AG10803 (cell line): ENCODE results near the gene SLC22A2.

ENCODE experiments used
- DNase-seq: peaks from one replicate; pipeline ENCODE4 v3.0.0; 2010; ENCODE audit warnings: low read depth
- H3K4me3 ChIP-seq: 2 replicates; pipeline ENCODE4 v1.5.1; 2011; ENCODE audit warnings: mild to moderate bottlenecking, low read length, control low read depth
- CTCF ChIP-seq: conservative IDR thresholded peaks from 2 replicates; pipeline ENCODE4 v1.5.1; 2011; ENCODE audit warnings: mild to moderate bottlenecking, low read length, control low read depth, inconsistent platforms

Gene SLC22A2

GRCh38 chr6:160298121-160298520, 39.5 kb upstream of the SLC22A2 start:
- no peak overlapping the region for H3K4me3 ChIP-seq
- DNase-seq, result no peak

GRCh38 chr6:160297310-160297709, 38.7 kb upstream of the SLC22A2 start:
- DNase-seq, result no peak
- no peak overlapping the region for H3K4me3 ChIP-seq
- no peak for TF ChIP-seq CTCF

More at GRCh38 chr6:160298121-160298520, 39.5 kb upstream of the SLC22A2 start:
- no peak for TF ChIP-seq CTCF

- DNase-seq, result no peak
- TF ChIP-seq CTCF, result no peak
- H3K4me3 ChIP-seq, result no peak overlapping the region
Observed at GRCh38 chr6:160293844-160294243, 35.2 kb upstream of the SLC22A2 start.

GRCh38 chr6:160285541-160286105, 27.0 kb upstream of the SLC22A2 start:
- DNase-seq, result no peak
- no peak overlapping the region for H3K4me3 ChIP-seq
- TF ChIP-seq CTCF, result no peak

- H3K4me3 ChIP-seq, result no peak overlapping the region
- DNase-seq, result no peak
- TF ChIP-seq CTCF, result no peak
Observed at GRCh38 chr6:160284575-160284974, 26.0 kb upstream of the SLC22A2 start.

- DNase-seq, result no peak
- no peak for TF ChIP-seq CTCF
- no peak overlapping the region for H3K4me3 ChIP-seq
Observed at GRCh38 chr6:160282444-160282843, 23.8 kb upstream of the SLC22A2 start.

GRCh38 chr6:160279850-160280249, 21.2 kb upstream of the SLC22A2 start:
- no peak overlapping the region for H3K4me3 ChIP-seq
- no peak for TF ChIP-seq CTCF
- DNase-seq, result peak; percentile 1
